Pancreas (tissue), 10 donors: ENCODE measurements around the gene TMEM39A. TPM values are rescaled to one million over a fixed set of nuclear protein-coding genes. Genes with fewer than 3 reads are reported as not detected.

Source experiments
- ATAC-seq, 4 donors: fragments of 200-7000 bp; cut with Tn5 transposase; one replicate each; pipeline versions ENCODE4 v1.8.0 to v1.9.1; 2020; ENCODE audit warnings: mild to moderate bottlenecking in 4 of 4, moderate library complexity in 4 of 4
- DNase-seq, 6 donors: peaks; one replicate each; pipeline ENCODE4 v3.0.0-alpha.2; 2020
- FAIRE-seq: peaks from 2 replicates; lab custom pipeline; 2012; peaks lifted over from hg19 to GRCh38; lab: Jason Lieb, UNC
- H3K27ac ChIP-seq, 4 donors: fragments of 200-600 bp; sonication (generic); 1 replicate in 3 of 4; 2 replicates in 1 of 4; pipeline versions ENCODE4 v1.5.0 to v1.8.0; 2020
- H3K27me3 ChIP-seq, 4 donors: fragments of 200-600 bp; one replicate each; pipeline ENCODE4 v1.8.0; 2021
- H3K36me3 ChIP-seq, 3 donors: fragments of 200-600 bp; sonication (generic) in 1 of 3; one replicate each; pipeline versions ENCODE4 v1.5.0 to v1.8.0; 2020 to 2021
- H3K4me1 ChIP-seq, 3 donors: fragments of 200-600 bp; one replicate each; pipeline ENCODE4 v1.8.0; 2021
- H3K4me3 ChIP-seq, 4 donors: fragments of 200-600 bp; sonication (generic) in 2 of 4; one replicate each; pipeline versions ENCODE4 v1.5.0 to v1.8.0; 2020 to 2021
- H3K9me3 ChIP-seq, 4 donors: fragments of 200-600 bp; one replicate each; pipeline ENCODE4 v1.8.0; 2021
- CTCF ChIP-seq, 4 donors: fragments of 200-600 bp; sonication (generic) in 3 of 4; IDR thresholded peaks; one replicate each; pipeline versions ENCODE4 v1.5.0 to v1.8.0; 2021; ENCODE audit warnings: antibody characterized with exemption in 4 of 4
- WGBS, 2 donors: extraction: QIAGEN DNeasy Blood & Tissue Kit; methylation state at CpG; one replicate each; pipeline ENCODE4 v1.1.7; 2013; 5-methylcytosine and 5-hydroxymethylcytosine counted together
- intact Hi-C, 3 donors: fragments of 100-400 bp; cut with DNase I; formaldehyde crosslinking; loops; one replicate each; pipeline versions ENCODE4 v1.11.1 to v1.14.2; 2022
- polyA plus RNA-seq, 2 donors: library from polyadenylated mRNA; stranded (reverse); fragments of 200-250 nt; gene quantifications; one replicate each; pipeline ENCODE4 v1.2.3, GENCODE V29; 2013
- total RNA-seq, 6 donors: library from RNA; stranded (reverse); fragmentation: NEBNext Ultra II Directional in 4 of 6; extraction: Animal tissue kit (Norgen Biotek cat#: 25700) in 4 of 6; gene quantifications; one replicate each; pipeline versions ENCODE4 v1.2.1 to v1.2.4, GENCODE V29; 2021 to 2023
- donor health status: healthy with polysubstance abuse.
- donor health status: DM: no; HTN: no; CAD: no; lungs with moderate emphysema.
- donor health status: DM: no; HTN: no; CAD: no.
- donor health status: control.
- donor health status: control.
- donor health status: Bipolar disorder and iron deficiency.
- donor health status: DM: yes; HTN: yes; CAD: no.
- donor health status: DM: no; HTN: no; CAD: no.
- donor health status: DM: no; HTN: no; CAD: no.
- donor health status: DM: yes; HTN: yes; CAD: no.

TMEM39A gene
- total and polyA plus RNA-seq, 8 donors, result 12.2 to 41.4 (median 31.9) TPM

- no peaks in the 10 kb centered on the region for H3K36me3 ChIP-seq
- H3K4me3 ChIP-seq, result no peak overlapping the region
Observed at GRCh38 chr3:119388577-119388976, 74.8 kb downstream of the TMEM39A start.

GRCh38 chr3:119382134-119382533, 81.3 kb downstream of the TMEM39A start:
- WGBS, 2 donors, result 43 to 49% methylated on average over 7 of the region's 7 CpGs
- ATAC-seq, result peak; percentile 71 to 86 (median 82)

More at GRCh38 chr3:119388577-119388976, 74.8 kb downstream of the TMEM39A start:
- intact Hi-C loops, result no loop called here
- DNase-seq, result no peak
- peaks cover 0 to 6% (median 0%) of the 10 kb centered on the region in 3 donors for H3K4me1 ChIP-seq
- 89 to 95% methylated on average over 8 of the region's 8 CpGs for WGBS, 2 donors
- H3K27ac ChIP-seq, result no peak overlapping the region
- no peaks in the 10 kb centered on the region for H3K27me3 ChIP-seq
- FAIRE-seq, result no peak
- TF ChIP-seq CTCF (IDR thresholded peaks at IDR 0.05), result no peak
- no peak for ATAC-seq
- H3K9me3 ChIP-seq, result no peaks in the 10 kb centered on the region

GRCh38 chr3:119380697-119381096, 82.7 kb downstream of the TMEM39A start:
- H3K36me3 ChIP-seq, result no peaks in the 10 kb centered on the region
- no peak for FAIRE-seq

More at GRCh38 chr3:119382134-119382533, 81.3 kb downstream of the TMEM39A start:
- TF ChIP-seq CTCF (IDR thresholded peaks at IDR 0.05), result no peak
- FAIRE-seq, result no peak
- Histone ChIP-seq H3K27me3 (no peaks in the 10 kb centered on the region), H3K9me3 (no peaks in the 10 kb centered on the region), H3K27ac (no peak overlapping the region), H3K4me3 (no peak overlapping the region), H3K36me3 (no peaks in the 10 kb centered on the region), H3K4me1 (peaks cover 0 to 6% (median 0%) of the 10 kb centered on the region in 3 donors)
- DNase-seq, result peak in 3 of 6 donors; percentile 27 to 60 (median 47)
- intact Hi-C loops, result no loop called here

More at GRCh38 chr3:119380697-119381096, 82.7 kb downstream of the TMEM39A start:
- peaks cover 0 to 2% (median 0%) of the 10 kb centered on the region in 3 donors for H3K4me1 ChIP-seq
- no peaks in the 10 kb centered on the region for H3K9me3 ChIP-seq
- no peak overlapping the region for H3K27ac ChIP-seq
- no peak overlapping the region for H3K4me3 ChIP-seq
- WGBS, 2 donors, result 32 to 45% methylated on average over 3 of the region's 3 CpGs
- peak in 3 of 6 donors; percentile 34 to 49 (median 48) for DNase-seq
- no peaks in the 10 kb centered on the region for H3K27me3 ChIP-seq
- peak; percentile 57 to 79 (median 64) for ATAC-seq
- intact Hi-C loops, result no loop called here
- TF ChIP-seq CTCF (IDR thresholded peaks at IDR 0.05), result no peak

Other genes starting within 250 kb of the TMEM39A start
- 10 to 100 TPM in 5 of 6 donors, 1 to 10 TPM in 1; 9.1 to 20.1 (median 13.8) TPM for gene B4GALT4, start 222.7 kb downstream of the TMEM39A start, total RNA-seq
- 10 to 100 TPM; 17.7 to 22.9 TPM for gene B4GALT4, start 222.7 kb downstream of the TMEM39A start, polyA plus RNA-seq
- gene ARHGAP31, start 169.2 kb downstream of the TMEM39A start, total RNA-seq, result 1 to 10 TPM; 2.6 to 8.3 (median 3.5) TPM
- 1 to 10 TPM; 1.5 TPM for gene ARHGAP31, start 169.2 kb downstream of the TMEM39A start, polyA plus RNA-seq
- 10 to 100 TPM in 3 of 6 donors, 1 to 10 TPM in 3; 6.6 to 13.8 (median 10.1) TPM for gene POGLUT1, start 5.3 kb upstream of the TMEM39A start, total RNA-seq
- 1 to 10 TPM; 5.8 to 7.3 TPM for gene POGLUT1, start 5.3 kb upstream of the TMEM39A start, polyA plus RNA-seq
- 10 to 100 TPM; 28.8 to 50.7 (median 38.3) TPM for gene TIMMDC1, start 34.9 kb upstream of the TMEM39A start, total RNA-seq
- gene TIMMDC1, start 34.9 kb upstream of the TMEM39A start, polyA plus RNA-seq, result 10 to 100 TPM; 28.9 to 48.5 TPM
- gene CD80, start 96.0 kb upstream of the TMEM39A start, total RNA-seq, result under 1 TPM; 0.25 to 0.66 (median 0.37) TPM
- gene CD80, start 96.0 kb upstream of the TMEM39A start, polyA plus RNA-seq, result under 1 TPM in 1 of 2 donors, not detected in 1; 0.14 TPM
- 1 to 10 TPM; 4.6 to 9.5 (median 5.9) TPM for gene ADPRH, start 115.9 kb upstream of the TMEM39A start, total RNA-seq
- 1 to 10 TPM; 2.7 to 3.0 TPM for gene ADPRH, start 115.9 kb upstream of the TMEM39A start, polyA plus RNA-seq
- gene PLA1A, start 134.3 kb upstream of the TMEM39A start, total RNA-seq, result 1 to 10 TPM in 5 of 6 donors, under 1 TPM in 1; 0.95 to 3.2 (median 1.3) TPM
- gene PLA1A, start 134.3 kb upstream of the TMEM39A start, polyA plus RNA-seq, result 1 to 10 TPM; 1.2 to 3.6 TPM
- 1 to 10 TPM in 3 of 6 donors, under 1 TPM in 3; 0.52 to 3.3 (median 1.0) TPM for gene POPDC2, start 197.0 kb upstream of the TMEM39A start, total RNA-seq
- gene POPDC2, start 197.0 kb upstream of the TMEM39A start, polyA plus RNA-seq, result 1 to 10 TPM; 4.0 to 6.7 TPM
- gene COX17, start 213.8 kb upstream of the TMEM39A start, total RNA-seq, result 10 to 100 TPM; 13.6 to 24.6 (median 18.6) TPM
- gene COX17, start 213.8 kb upstream of the TMEM39A start, polyA plus RNA-seq, result 100 to 1,000 TPM; 118 to 124 TPM
- gene CFAP91, start 239.4 kb upstream of the TMEM39A start, total RNA-seq, result 10 to 100 TPM in 4 of 6 donors, 1 to 10 TPM in 2; 8.6 to 20.9 (median 13.3) TPM
- gene CFAP91, start 239.4 kb upstream of the TMEM39A start, polyA plus RNA-seq, result 10 to 100 TPM in 1 of 2 donors, 1 to 10 TPM in 1; 9.2 to 14.9 TPM